GM23338 (cell line): ENCODE data around the gene ANKH.

Experiments
- CTCF ChIP-seq, 2 experiments: fragments of 200-600 bp in 1 of 2; sonication (generic) in 1 of 2; conservative IDR thresholded peaks; 2 replicates each; pipeline versions ENCODE4 v1.5.1 to v1.6.1; 2016 to 2017; ENCODE audit warnings: antibody characterized with exemption in 2 of 2, low read depth in 2 of 2, mild to moderate bottlenecking in 2 of 2, moderate library complexity in 1 of 2
- ETS1 ChIP-seq: IDR thresholded peaks from 2 replicates; pipeline ENCODE4 v1.6.1; 2016; ENCODE audit warnings: antibody characterized with exemption
- EZH2 ChIP-seq: fragments of 200-600 bp; sonication (generic); IDR thresholded peaks from one replicate; pipeline ENCODE4 v1.8.0; 2017; ENCODE audit warnings: antibody characterized with exemption, mild to moderate bottlenecking, low read depth; ENCODE audit not compliant: unreplicated experiment
- EZH2phosphoT487 ChIP-seq: fragments of 200-600 bp; sonication (generic); IDR thresholded peaks from one replicate; pipeline ENCODE4 v1.8.1; 2018; ENCODE audit warnings: antibody characterized with exemption; ENCODE audit not compliant: unreplicated experiment
- JUNB ChIP-seq: IDR thresholded peaks from one replicate; pipeline ENCODE4 v1.6.1; 2016; ENCODE audit warnings: antibody characterized with exemption; ENCODE audit not compliant: unreplicated experiment
- POLR2AphosphoS5 ChIP-seq: IDR thresholded peaks from 2 replicates; pipeline ENCODE4 v1.6.1; 2016; ENCODE audit warnings: antibody characterized with exemption, low read depth
- REST ChIP-seq: IDR thresholded peaks from one replicate; pipeline ENCODE4 v1.6.1; 2018; ENCODE audit warnings: antibody characterized with exemption; ENCODE audit not compliant: unreplicated experiment
- ZNF331 ChIP-seq: fragments of 250-450 bp; sonication (Bioruptor Pico); IDR thresholded peaks from 2 replicates; pipeline ENCODE4 v1.5.0; 2020; ENCODE audit warnings: low read depth, mild to moderate bottlenecking, moderate library complexity
- ZNF462 ChIP-seq: fragments of 250-450 bp; sonication (Bioruptor Pico); IDR thresholded peaks from 2 replicates; pipeline ENCODE4 v1.5.0; 2020; ENCODE audit warnings: mild to moderate bottlenecking, moderate library complexity

GRCh38 chr5:14721990-14722656 lies 149.5 kb downstream of the ANKH start:
- TF ChIP-seq REST (no peak), CTCF (conservative IDR thresholded peaks at IDR 0.05; ENCODE audit: low read depth in 2 of 2) (no peak), ETS1 (no peak), EZH2phosphoT487 (no peak), ZNF331 (CRISPR knock-in tag) (no peak), POLR2AphosphoS5 (no peak), JUNB (no peak), EZH2 (no peak), ZNF462 (CRISPR knock-in tag) (no peak)
